ENCODE measurements around the gene PACS1. TPM values are rescaled to one million over a fixed set of nuclear protein-coding genes. Genes with fewer than 3 reads are reported as not detected.

PACS1 gene
- total RNA-seq, 2 experiments from 2014 or later = 76.3 to 78.3 TPM

DNA sequence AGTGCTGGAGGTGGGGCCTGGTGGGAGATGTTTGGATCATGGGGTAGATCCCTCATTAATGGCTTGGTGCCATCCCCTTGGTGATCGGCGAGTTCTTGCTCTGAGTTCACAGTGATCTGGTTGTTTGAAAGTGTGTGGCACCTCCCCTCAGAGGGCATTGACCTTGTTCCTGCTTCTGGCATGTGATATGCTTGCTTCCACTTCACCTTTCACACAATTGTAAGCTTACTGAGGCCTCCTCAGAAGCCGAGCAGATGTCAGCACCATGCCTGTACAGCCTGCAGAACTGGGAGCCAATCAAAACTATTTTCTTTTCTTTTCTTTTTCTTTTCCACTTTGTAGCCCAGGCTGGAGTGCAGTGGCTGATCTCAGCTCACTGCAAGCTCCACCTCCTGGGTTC is 32.7 kb upstream of the PACS1 start:
- CTCF ChIA-PET = interaction anchor here (1.6 to 3.1 kb wide), 2 partner anchors 15 to 49 kb away, joined by 3 to 19 read pairs; no protein-coding TSS in a partner anchor
- Mint-ChIP-seq H3K4me3 (no peak overlapping the region), H3K36me3 (ENCODE audit: low read depth) (no peaks in the 10 kb centered on the region), H3K9me3 (no peaks in the 10 kb centered on the region), H3K27ac (no peak overlapping the region), H3K4me1 (ENCODE audit: low read depth) (no peaks in the 10 kb centered on the region), H3K27me3 (peaks cover 5% of the 10 kb centered on the region)
- POLR2A ChIA-PET = no interaction called here
- DNase-seq = no peak
- no peak for ATAC-seq
- TF ChIP-seq, protein P1, sequence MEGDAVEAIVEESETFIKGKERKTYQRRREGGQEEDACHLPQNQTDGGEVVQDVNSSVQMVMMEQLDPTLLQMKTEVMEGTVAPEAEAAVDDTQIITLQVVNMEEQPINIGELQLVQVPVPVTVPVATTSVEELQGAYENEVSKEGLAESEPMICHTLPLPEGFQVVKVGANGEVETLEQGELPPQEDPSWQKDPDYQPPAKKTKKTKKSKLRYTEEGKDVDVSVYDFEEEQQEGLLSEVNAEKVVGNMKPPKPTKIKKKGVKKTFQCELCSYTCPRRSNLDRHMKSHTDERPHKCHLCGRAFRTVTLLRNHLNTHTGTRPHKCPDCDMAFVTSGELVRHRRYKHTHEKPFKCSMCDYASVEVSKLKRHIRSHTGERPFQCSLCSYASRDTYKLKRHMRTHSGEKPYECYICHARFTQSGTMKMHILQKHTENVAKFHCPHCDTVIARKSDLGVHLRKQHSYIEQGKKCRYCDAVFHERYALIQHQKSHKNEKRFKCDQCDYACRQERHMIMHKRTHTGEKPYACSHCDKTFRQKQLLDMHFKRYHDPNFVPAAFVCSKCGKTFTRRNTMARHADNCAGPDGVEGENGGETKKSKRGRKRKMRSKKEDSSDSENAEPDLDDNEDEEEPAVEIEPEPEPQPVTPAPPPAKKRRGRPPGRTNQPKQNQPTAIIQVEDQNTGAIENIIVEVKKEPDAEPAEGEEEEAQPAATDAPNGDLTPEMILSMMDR (IDR thresholded peaks at IDR 0.05) = no peak
- intact Hi-C loops (cut with micrococcal nuclease) = no loop called here

- Mint-ChIP-seq H3K9me3 (no peaks in the 10 kb centered on the region), H3K4me1 (ENCODE audit: low read depth) (peaks cover 4% of the 10 kb centered on the region), H3K27ac (no peak overlapping the region), H3K36me3 (ENCODE audit: low read depth) (no peaks in the 10 kb centered on the region), H3K4me3 (no peak overlapping the region), H3K27me3 (peaks cover 2% of the 10 kb centered on the region)
- TF ChIP-seq, protein P1 (IDR thresholded peaks at IDR 0.05) = no peak
- CTCF ChIA-PET = interaction anchor here (0.5 to 2.2 kb wide), 2 partner anchors 17 to 210 kb away, joined by 3 to 7 read pairs; no protein-coding TSS in a partner anchor
- POLR2A ChIA-PET = no interaction called here
- intact Hi-C loops (cut with micrococcal nuclease) = no loop called here
- no peak for DNase-seq
- no peak for ATAC-seq
Observed at GRCh38 chr11:66039765-66040164, 30.3 kb upstream of the PACS1 start.

GRCh38 chr11:66042227-66042995 is 27.7 kb upstream of the PACS1 start:
- DNase-seq = no peak
- POLR2A ChIA-PET = no interaction called here
- Mint-ChIP-seq H3K27me3 (no peaks in the 10 kb centered on the region), H3K9me3 (no peaks in the 10 kb centered on the region), H3K4me1 (ENCODE audit: low read depth) (peaks cover 15% of the 10 kb centered on the region), H3K27ac (no peak overlapping the region), H3K4me3 (no peak overlapping the region), H3K36me3 (ENCODE audit: low read depth) (no peaks in the 10 kb centered on the region)
- CTCF ChIA-PET = interaction anchor here (1.4 to 5.9 kb wide), 4 partner anchors 14 to 26 kb away, joined by 4 to 60 read pairs (median 50); partner anchors contain the start of genes PACS1 and SF3B2
- intact Hi-C loops (cut with micrococcal nuclease) = no loop called here
- TF ChIP-seq, protein P1 (IDR thresholded peaks at IDR 0.05) = no peak
- no peak for ATAC-seq

DNA sequence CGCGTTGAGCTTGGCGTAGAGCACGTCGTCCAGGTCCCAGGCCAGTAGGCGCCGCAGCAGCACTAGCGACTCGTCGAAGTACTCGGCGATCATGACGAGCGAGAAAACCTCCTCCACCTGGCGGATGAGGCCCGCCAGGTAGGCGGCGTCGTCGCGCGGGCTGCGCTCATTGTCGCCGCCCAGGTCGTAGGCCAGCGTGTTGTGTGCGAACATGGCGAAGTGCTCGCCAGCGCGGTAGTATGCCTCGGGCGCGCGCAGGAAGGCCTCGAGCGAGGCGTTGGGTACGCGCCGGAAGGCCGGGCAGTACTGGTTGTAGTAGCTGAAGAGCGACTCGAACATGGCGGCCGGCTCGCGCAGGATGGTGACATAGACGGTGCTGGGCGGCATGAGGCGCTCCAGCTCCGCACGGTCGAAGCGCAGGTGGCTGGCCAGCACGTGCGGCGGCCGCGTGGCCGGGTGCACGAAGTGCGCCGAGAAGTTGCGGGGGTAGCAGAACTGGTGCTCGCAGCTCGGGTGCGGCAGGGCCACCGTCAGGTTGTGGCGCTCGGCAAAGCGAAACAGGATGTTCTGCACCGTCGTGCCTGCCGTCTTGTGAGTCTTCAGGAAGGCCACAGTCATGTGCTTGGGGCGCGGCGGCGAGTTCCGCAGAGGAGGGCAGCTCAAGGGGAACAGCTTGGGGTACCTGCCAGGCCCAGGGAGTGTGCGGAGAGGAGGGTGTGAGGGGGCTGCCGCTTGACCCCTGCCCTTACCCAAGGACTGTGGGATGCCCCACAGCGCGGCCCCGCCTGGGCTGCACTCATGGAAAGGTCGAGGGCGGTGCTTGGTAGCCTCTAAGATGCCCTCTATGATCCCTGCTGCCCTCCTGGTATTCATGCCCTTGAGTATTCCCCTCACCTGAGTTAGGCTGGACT is 26.8 kb upstream of the PACS1 start:
- no peaks in the 10 kb centered on the region for H3K9me3 Mint-ChIP-seq
- no peak for DNase-seq
- H3K27ac Mint-ChIP-seq = no peak overlapping the region
- POLR2A ChIA-PET = no interaction called here
- no peaks in the 10 kb centered on the region for H3K36me3 Mint-ChIP-seq (ENCODE audit: low read depth)
- no peak for ATAC-seq
- intact Hi-C loops (cut with micrococcal nuclease) = no loop called here
- no peaks in the 10 kb centered on the region for H3K27me3 Mint-ChIP-seq
- H3K4me1 Mint-ChIP-seq (ENCODE audit: low read depth) = peaks cover 15% of the 10 kb centered on the region
- CTCF ChIA-PET = interaction anchor here (1.5 to 5.9 kb wide), 10 partner anchors 12 to 323 kb away, joined by 3 to 60 read pairs (median 10); partner anchors contain the start of genes CST6, PACS1, RNASEH2C and SF3B2
- TF ChIP-seq, protein P1 (IDR thresholded peaks at IDR 0.05) = no peak
- H3K4me3 Mint-ChIP-seq = no peak overlapping the region

Measured in activated CD8-positive, alpha-beta T cell treated with anti-CD3 and anti-CD28 coated beads for 36 hours (primary cell).